HUDEP-2 (cell line): ENCODE measurements around the gene STX2.
"Not testable (repeated sequence)": the region's sequence is repeated elsewhere in the genome, so short reads cannot be mapped to it uniquely, and the experiment has no call there.

Source experiments
- DNase-seq, 76 experiments: peaks; one replicate each; lab custom pipeline; 2025; ENCODE audit not compliant: unreplicated experiment in 76 of 76; lab: John Stamatoyannopoulos, UW

Gene STX2

DNA sequence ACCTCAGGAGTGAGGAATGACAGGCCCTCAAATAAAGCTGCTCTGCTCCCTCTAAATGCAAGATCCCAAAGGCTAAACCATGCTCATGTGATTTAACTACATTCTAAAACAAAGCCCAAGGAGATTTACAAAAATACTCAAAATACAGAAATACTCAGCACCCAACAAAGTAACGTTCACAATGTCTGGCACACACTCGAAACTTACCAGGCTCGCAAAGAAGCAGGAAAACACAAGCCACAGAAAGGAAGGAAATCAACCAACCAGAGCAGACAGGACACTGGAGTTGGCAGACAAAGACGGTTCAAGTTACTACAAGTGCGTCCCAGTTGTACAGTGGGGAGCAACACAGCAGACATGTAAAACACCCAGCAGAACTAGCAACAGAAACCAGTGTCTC is 33.4 kb downstream of the STX2 start:
- no peak for DNase-seq

DNA sequence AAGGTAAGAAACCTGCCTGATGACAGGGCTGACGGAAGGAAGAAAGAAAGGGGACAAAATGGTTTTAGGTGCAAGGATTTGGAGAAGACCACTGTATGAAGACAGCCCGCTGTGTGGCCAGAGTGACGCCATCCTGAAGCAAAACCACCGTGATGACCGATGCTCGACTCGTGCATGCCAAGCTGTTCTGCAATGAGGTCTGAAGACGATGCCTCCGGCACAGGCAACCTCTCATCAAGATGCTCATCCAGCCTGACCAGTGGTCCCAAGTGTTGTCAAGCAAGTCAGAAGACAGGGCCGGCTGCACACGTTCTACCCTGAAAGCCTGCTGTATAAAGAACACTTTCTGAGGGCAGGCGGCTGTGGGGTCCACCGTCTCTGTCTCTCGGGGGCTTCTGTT is 34.8 kb downstream of the STX2 start:
- DNase-seq: no peak

DNA sequence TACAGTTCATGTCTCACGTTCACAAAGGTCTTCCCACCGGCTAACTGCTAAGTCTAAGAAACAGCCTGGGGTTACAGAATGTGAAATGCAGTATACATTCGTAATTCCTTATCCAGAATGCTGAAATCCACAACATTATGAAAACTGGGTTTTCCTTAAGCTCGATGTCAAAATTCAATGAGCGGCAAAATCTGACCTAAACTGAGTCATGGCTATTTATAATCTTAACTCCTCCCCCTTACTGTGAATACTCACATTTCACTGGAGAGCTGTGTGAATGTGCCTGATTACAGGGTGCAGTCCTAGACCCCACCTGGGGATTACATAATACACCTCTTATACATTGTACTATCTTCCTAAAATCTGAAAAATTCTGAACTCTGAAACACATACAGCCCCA is 35.3 kb downstream of the STX2 start:
- DNase-seq: no peak

DNA sequence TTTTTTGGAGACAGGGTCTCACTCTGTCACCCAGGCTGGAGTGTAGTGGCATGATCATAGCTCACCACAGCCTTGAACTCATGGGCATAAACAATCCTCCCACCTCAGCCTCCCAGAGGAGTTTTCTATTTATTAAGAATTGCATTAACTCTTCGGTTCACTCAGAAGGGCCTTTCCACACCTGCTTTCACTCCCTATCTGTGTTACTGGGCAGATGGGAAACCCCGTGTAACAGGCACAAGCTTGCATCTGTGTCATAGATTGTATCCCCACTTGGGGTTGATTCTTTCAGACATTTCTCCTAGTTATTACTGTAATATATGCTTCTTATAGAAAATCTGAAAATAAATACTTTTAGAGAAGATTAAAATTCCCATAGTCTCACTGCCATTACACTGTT is 38.7 kb downstream of the STX2 start:
- DNase-seq: no peak

DNA sequence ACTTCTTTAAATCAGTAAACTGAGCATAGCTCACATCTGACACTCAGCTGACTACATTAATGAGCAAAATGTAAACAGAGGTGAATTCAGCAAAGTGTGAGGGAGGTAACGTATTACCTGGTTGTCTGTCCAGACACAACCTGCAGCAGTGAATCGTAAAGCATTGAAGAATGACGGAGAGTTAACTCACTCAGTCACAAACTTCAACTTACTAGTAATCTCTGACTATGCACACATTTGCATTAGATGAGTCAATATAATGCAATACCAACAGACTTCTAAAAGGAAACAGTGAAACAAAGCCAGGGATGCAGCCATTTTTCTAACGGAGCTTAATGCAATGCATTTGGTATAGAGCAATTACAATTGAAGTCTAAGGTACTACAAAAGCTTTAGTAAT is 40.0 kb downstream of the STX2 start:
- DNase-seq: no peak

DNA sequence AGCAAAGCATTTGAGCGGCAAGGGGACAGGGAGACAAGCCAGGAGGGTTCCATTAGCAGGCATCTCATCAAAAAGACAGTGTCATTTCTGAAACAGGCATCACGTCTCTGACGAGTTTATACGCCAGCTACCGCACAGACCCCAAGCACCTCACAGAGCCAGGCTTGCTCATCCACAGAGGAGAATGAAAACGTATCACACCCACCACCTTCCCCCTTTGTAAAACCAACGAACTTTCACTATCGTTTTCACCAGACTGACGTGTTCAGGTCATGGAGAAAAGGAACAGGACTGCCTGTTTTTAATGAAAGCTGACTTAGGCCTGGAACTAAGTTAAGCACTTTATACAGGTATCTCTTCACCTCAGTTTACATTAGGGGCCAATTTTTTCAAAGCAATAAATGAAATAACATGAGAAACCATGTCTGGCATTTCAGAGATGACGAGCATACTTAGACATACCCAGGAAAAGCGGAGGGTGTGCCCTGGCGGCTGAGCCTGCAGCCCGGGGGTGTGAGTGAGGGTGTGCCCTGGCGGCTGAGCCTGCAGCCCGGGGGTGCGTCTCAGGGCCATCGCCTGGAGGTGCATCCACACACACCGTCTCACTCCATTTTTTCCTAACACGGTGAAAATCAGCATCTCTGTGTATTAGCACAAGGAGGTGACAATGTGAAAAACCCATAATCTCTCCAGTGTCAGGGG is 41.9 kb downstream of the STX2 start:
- no peak for DNase-seq

DNA sequence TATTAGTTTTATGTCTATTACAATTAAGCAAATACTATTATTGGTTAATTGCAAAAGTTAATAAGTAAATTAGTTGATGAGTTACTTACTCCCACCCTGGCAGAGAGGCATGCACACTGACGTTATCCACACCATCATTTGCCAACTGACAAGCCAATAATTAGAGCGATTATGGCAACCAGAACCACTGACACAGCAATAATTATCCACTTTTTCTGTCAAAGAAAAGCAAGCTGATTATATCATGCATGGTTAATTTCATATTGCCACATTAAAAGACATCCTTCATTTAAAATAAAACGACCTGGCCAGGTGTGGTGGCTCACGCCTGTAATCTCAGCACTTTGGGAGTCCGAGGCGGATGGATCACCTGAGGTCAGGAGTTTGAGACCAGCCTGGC is 43.1 kb downstream of the STX2 start:
- no peak for DNase-seq

DNA sequence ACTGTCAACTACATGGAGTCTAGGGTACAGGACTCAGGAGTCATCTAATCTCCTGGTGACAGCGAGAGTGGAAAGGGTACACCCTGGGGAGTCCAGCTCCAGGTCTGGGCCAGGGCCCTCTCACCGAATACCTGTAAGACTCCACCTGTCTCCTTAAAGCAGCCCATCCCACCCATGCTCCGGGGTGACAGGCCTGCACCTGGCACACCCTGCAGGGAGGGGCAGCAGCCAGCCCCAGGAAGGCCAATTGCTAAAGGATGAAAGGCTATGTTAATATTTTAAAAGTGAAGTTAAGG is 45.5 kb downstream of the STX2 start:
- DNase-seq: no peak

DNA sequence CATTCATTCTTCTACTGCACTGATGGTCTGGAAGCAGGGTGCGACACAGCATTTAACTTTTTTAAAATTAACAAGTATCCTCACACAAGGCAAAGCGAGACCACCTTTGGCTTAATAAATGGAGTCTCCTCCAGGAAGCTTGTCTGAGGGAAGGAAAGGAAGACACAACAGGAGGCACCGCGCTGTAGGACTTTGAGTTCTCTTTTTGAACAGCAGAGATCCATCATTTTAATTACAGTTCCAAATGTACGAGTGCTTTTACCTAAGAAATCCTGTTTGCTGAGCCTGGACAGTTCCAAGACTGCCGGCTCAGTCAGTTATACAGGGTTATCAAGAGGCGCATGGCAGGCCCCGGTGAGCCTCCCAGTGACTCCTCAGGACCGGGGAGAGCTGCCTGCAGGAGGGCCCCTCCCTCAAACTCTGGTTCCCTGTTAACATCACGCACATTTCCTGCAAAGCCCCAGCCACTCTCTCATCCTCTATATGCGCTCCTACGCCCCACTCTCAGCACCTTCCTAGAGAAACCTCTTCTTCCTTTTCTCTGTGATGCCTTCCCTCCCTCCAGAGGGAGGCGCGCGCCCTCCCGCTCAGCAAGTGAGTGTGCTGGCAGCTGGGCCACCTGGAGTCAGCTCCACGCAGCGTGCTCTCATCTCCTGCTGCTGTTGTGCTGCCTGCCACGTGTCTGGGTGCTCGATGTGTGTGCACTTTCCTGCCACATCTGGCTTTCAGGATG is 46.1 kb downstream of the STX2 start:
- DNase-seq: no peak

DNA sequence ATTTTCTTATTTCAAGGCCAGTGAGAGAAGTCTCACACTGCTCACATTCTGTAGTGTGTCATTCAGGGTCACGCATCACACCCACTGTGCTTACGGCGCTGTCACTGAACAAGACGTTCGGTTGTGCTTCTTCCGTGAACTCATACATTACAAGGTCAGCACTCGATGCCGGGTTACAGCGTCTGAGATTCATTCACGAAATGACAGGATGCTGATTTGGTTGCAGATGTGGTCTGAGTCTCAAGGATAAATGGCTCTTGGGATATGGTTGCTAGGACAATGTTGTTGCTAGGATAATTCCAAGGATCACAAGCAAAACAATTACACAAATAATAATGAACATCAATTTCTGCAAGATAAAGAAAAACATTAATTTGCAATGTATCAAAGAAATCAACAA is 47.4 kb downstream of the STX2 start:
- DNase-seq: no peak

DNA sequence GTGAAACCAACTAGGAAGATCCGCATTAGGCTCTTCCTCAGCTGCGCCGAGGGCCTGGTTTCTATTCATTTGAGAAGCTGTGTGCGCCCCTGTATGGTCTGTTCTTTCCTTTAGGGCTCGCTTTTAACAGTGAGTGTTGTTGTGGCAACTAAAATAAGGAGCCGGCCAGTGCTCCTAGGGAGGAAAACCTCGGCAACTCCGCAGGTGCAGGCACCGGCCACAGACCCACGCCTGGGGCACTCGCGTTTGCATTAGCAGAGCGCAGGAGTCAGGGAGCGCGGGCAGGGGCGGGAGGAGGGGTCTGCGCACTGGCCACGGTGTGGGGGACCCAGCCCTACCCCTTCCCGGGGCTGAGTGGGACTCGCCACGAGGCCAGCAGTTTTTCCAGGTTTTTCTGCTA is 50.5 kb downstream of the STX2 start:
- no peak for DNase-seq

DNA sequence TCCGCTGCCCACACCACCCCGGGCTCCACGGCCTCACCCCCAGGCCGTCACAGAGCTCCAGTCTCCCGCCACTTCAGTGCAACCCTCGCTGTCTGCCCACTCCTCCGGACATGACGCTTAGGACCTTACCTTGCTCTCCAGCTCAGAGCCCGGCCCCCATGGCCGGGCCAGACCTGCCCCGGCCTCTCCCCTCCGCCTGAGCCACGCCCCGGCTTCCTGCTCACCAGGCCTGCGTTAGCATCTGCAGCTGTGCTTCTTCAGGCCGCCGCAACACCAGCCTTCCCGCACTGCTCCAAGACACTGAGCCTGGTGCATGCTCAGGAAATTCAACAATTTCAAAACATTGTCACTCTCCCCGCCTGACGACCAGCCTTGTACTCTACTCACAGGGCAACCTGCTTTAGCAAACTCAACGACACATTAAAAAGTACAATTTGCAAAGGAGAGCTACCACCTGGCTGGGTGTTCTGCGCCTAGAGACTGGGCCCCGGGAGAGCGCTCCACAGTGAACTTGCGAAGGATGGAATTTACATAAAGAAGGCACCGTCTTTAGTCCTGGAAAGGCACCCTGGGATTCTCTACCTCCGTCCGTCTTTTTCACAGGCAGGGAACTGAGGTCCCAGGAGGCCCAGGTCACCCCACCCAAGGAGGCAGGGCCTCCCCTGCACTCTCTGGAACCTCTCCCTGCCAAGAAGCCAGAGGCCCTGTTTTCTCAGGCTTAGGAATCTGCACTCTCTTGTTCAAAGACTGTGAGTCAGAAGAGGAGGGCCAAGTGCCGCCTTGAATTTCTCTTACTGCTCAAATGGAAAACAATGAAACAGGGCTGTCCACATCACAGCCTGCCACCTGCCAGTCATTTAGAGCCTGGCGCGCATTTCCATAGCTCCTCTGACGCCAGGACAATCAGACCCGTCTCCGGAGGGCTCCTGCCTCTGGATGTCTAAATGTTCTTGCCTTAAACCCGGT is 51.3 kb downstream of the STX2 start:
- DNase-seq: no peak

DNA sequence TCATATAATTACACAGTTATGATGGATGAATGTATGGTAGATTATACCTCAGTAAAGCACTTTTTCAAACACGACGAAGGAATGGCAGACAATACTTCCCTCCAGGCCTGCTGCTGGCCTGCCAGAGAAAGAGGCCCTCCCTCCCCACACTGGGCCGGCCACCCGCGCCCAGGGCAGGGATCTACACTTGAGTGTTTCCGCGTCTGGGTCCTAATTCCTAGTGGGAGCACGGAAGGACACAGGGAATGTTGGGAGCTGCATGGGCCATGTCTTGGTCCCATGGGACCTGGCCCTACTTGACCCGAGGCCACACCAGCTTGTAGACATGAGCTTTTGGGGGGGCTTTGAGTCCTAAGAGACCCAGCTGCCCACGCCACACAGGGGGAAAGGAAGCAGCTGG is 52.0 kb downstream of the STX2 start:
- DNase-seq: no peak

DNA sequence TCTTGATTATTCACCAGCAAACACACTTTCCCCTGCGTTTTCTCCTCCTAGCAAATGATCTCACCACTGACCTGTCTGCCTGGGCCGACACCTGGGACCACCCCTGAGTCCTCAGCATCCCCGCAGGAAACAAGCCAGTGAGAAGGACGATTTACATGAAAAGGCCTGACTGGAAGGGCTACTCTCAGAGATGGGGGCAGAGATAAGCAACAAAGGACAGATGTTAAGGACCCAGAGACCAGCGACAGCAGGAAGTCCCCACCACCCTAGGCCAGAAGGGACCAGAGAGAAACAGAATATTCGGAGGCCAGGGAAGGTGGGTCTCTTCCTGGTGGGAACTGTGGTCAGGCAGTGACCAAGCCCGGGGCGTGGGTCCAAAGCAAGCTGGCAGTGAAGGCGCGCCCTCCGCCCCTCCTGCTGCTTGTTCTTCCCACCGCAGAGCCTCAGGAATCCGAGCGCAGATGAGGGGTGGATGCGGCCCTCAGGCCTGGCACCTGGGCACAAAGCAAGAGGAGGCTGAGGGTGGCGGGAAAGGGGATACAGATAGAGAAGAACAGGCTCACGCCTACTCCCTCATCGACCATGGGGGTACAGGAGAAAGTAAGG is 55.8 kb downstream of the STX2 start:
- no peak for DNase-seq

DNA sequence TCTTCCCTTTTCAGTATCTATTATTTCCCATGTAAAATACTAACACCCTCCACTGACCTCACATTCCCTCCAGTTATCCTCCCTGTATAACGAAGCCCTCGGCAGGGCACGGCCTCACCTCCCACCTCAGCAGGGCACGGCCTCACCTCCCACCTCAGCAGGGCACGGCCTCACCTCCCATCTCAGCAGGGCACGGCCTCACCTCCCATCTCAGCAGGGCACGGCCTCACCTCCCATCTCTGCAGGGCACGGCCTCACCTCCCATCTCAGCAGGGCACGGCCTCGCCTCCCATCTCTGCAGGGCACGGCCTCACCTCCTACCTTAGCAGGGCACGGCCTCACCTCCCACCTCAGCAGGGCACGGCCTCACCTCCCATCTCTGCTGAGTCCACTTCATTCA is 56.8 kb downstream of the STX2 start:
- DNase-seq: not testable (repeated sequence)

DNA sequence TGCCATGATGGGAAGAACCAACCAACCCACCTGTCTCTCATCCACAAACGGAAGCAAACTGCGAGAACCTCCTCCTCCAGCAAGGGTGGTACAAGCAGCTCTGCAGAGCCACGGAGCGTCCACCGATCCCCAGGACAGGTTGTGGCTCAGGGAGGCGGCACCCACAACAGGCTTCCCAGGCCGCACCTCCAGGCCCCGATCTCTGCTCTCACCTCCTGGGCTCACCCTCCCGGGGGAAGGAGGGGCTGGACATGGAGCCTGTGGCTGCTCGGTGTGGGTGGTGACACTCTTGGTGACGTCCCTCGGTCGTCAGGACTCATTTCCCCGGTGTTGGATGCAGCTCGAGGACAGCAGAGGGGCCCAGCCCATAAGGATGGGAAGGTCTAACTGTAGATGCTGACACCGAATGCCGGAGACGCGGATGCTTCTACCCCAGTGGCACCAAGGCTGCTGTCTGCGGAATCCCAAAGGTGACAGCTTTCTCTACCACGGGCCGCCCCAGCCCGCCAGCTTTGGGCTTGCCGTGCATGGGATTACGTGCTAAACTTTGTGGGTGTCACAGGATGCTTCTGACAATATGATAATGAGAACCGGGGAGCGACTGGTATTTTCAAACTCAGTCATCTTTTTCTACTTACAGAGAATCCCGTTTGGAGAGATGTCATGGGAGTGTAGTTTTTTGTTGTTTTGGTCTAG is 58.0 kb downstream of the STX2 start:
- no peak for DNase-seq

DNA sequence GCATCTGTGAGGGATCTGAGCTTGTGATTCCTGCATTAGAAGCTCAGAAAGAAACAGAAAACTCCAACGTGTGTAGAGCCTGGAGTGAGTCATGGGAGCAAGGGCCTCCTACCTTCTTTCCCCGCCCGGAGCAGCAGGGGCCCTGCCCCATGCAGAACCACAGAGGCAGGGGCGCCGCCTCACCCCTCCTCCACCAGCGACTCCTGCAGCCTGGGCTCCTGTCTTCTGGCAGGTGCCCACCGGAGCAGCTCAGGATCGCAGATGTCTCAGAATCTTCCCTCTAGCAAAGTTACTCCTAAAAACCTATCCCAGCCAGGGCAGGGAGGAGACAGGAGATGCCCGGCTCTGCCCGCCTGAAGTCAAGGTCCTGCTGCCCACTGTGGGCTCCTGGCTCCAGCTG is 58.7 kb downstream of the STX2 start:
- no peak for DNase-seq

DNA sequence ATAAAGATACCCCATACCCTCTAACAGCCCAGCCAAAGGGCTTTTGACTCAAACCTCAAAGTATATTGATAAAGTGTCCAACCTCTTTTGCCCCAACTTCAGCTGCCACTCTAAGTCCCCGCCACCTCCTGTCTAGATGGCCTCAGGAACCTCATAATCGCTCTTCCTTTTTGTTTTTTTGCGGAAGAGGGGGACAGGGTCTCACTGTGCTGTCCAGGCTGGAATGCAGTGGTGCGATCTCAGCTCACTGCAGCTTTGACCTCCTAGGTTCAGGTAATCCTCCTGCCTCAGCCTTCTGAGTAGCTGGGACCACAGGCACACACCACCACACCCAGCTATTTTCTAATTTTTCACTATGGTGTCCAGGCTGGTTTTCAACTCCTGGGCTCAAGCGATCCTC is 60.3 kb downstream of the STX2 start:
- DNase-seq: no peak

DNA sequence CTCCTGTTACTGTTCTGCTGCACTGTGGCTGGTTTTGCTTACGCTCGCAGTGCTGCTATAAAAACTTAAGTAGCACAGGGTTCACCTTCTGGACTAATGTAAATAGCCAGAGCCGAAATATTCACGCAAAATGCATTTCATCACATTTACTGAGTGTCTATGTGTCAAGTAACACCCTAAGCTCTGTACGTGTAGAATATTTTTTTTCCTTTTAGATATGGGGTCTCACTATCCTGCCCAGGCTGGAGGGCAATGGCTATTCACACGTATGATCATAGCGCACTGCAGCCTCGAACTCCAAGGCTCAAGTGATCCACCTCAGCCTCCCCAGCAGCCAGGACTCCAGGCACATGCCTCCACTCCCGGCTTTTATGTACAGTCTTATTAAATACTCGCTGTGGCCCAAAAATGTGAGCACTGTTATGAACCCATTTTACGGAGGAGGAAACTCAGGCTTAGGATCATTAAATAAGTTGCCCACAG is 62.2 kb downstream of the STX2 start:
- no peak for DNase-seq
